Measurements from ENCODE around the gene LMBR1.

LMBR1 gene

GRCh38 chr7:156635529-156636385 is 257.2 kb downstream of the LMBR1 start:
- TF ChIP-seq POLR2A (IDR thresholded peaks at IDR 0.05; ENCODE audit: low read depth, low read length) = no peak
- FAIRE-seq (no peak), DNase-seq (ENCODE audit: insufficient read length, low spot score) (no peak)

DNA sequence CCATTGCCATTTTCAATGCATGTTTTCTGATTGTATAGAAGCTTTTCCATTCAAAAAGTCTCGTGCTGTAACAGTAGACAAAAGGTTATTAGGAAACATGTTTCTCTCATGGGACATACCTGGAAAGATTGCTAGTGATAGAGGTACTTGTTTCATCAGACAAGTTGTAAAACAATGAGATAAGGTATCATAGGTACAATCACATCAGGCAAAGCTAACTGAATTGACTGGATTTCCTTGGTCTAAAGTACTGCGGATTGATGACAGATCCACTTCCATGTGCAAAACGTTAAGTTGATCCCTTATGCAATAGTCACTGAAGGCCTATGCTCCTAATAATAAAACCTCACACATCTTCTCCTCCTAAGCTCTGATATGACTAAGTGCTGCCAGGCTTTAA is 258.9 kb downstream of the LMBR1 start:
- DNase-seq (ENCODE audit: insufficient read length, low spot score) (no peak), FAIRE-seq (no peak)
- no peak for TF ChIP-seq POLR2A (IDR thresholded peaks at IDR 0.05; ENCODE audit: low read depth, low read length)

DNA sequence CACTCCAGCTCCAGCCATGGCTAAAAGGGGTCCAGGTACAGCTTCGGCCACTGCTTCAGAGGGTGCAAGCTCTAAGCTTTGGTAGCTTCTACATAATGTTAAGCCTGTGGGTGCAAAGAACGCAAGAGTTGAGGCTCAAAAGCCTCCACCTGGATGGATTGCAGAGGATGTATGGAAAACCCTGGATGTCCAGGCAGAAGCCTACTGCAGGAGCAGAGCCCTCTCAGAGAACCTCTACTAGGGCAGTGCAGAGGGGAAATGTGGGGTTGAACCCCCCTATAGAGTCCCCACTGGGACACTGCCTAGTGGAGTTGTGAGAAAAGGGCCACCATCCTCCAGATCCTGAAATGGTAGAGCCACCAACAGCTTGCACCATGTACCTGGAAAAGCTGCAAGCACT is 263.1 kb downstream of the LMBR1 start:
- DNase-seq (ENCODE audit: insufficient read length, low spot score) (no peak), FAIRE-seq (no peak)
- no peak for TF ChIP-seq POLR2A (IDR thresholded peaks at IDR 0.05; ENCODE audit: low read depth, low read length)

DNA sequence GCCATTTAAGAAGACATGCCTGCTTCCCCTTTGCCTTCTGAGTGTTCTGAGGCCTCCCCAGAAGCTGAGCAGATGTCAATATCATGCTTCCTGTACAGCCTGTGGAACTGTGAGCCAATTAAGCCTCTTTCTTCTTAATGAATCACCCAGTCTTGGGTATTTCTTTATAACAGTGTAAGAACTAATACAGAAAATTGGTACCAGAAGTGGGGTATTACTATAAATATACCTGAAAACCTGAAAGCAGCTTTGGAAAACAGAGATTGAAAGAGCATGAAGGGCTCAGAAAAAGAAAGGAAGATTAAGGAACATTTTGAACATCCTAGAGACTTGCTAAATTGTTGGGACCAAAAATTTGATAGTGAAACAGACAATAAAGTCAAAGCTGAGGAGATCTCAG is 264.4 kb downstream of the LMBR1 start:
- DNase-seq (ENCODE audit: insufficient read length, low spot score) (no peak), FAIRE-seq (no peak)
- TF ChIP-seq POLR2A (IDR thresholded peaks at IDR 0.05; ENCODE audit: low read depth, low read length) = no peak

Data from H54 (cell line).